Lower lobe of right lung (tissue), 2 donors: ENCODE results near the gene RSPH9. TPM values are rescaled to one million over a fixed set of nuclear protein-coding genes. Genes with fewer than 3 reads are reported as not detected.

Experiments used
- ATAC-seq, 2 donors: fragments of 200-7000 bp; cut with Tn5 transposase; one replicate each; pipeline ENCODE4 v1.9.1; 2020 to 2022; ENCODE audit warnings: mild to moderate bottlenecking in 2 of 2, moderate library complexity in 2 of 2
- DNase-seq: peaks from one replicate; pipeline ENCODE4 v3.0.0-alpha.2; 2020
- H3K27ac ChIP-seq: fragments of 200-600 bp; one replicate; pipeline ENCODE4 v1.8.0; 2022
- H3K27me3 ChIP-seq: fragments of 200-600 bp; one replicate; pipeline ENCODE4 v1.8.0; 2022; ENCODE audit warnings: low read depth
- H3K36me3 ChIP-seq: fragments of 200-600 bp; one replicate; pipeline ENCODE4 v1.8.0; 2022; ENCODE audit warnings: mild to moderate bottlenecking
- H3K4me1 ChIP-seq: fragments of 200-600 bp; one replicate; pipeline ENCODE4 v1.8.0; 2022
- H3K4me3 ChIP-seq: fragments of 200-600 bp; one replicate; pipeline ENCODE4 v1.8.0; 2022; ENCODE audit warnings: mild to moderate bottlenecking
- H3K9me3 ChIP-seq: fragments of 200-600 bp; one replicate; pipeline ENCODE4 v1.8.0; 2022
- intact Hi-C: fragments of 100-400 bp; cut with DNase I; formaldehyde crosslinking; loops from one replicate; pipeline ENCODE4 v1.11.0; 2022
- total RNA-seq: library from RNA; stranded (reverse); fragmentation: NEBNext Ultra II Directional; extraction: Animal tissue kit (Norgen Biotek cat#: 25700); gene quantifications from one replicate; pipeline ENCODE4 v1.2.1, GENCODE V29; 2021
- TF ChIP-seq, protein P1 (sequence below): fragments of 200-600 bp; IDR thresholded peaks from one replicate; pipeline ENCODE4 v1.8.0; 2022; ENCODE audit warnings: antibody characterized with exemption, mild to moderate bottlenecking
- donor health status: DM: no; HTN: yes; CAD: no; lungs with severe emphysema.

Gene RSPH9
- total RNA-seq, 1 donor from 2014 or later = 2.6 TPM

DNA sequence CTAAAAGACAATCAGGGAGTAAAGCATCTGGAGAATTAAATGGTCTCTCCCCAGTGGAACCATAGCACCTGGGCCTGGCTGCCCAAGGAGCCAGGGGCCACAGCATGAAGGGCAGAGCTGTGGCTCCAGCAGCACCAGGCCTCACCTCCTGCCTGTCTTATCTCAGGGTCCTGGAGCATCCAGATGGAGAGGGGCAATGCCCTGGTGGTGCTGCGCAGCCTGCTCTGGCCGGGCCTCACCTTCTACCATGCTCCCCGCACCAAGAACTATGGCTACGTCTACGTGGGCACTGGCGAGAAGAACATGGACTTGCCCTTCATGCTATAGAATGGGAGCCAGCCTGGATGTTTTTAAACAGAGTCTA is 25.8 kb downstream of the RSPH9 start:
- no peak overlapping the region for H3K27ac ChIP-seq
- ATAC-seq (no peak), DNase-seq (no peak)
- peaks cover 53% of the 10 kb centered on the region for H3K36me3 ChIP-seq
- peaks cover 53% of the 10 kb centered on the region for H3K4me1 ChIP-seq
- no peak overlapping the region for H3K4me3 ChIP-seq
- TF ChIP-seq, protein P1, sequence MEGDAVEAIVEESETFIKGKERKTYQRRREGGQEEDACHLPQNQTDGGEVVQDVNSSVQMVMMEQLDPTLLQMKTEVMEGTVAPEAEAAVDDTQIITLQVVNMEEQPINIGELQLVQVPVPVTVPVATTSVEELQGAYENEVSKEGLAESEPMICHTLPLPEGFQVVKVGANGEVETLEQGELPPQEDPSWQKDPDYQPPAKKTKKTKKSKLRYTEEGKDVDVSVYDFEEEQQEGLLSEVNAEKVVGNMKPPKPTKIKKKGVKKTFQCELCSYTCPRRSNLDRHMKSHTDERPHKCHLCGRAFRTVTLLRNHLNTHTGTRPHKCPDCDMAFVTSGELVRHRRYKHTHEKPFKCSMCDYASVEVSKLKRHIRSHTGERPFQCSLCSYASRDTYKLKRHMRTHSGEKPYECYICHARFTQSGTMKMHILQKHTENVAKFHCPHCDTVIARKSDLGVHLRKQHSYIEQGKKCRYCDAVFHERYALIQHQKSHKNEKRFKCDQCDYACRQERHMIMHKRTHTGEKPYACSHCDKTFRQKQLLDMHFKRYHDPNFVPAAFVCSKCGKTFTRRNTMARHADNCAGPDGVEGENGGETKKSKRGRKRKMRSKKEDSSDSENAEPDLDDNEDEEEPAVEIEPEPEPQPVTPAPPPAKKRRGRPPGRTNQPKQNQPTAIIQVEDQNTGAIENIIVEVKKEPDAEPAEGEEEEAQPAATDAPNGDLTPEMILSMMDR = no peak
- no peaks in the 10 kb centered on the region for H3K9me3 ChIP-seq
- no peaks in the 10 kb centered on the region for H3K27me3 ChIP-seq
- intact Hi-C loops = no loop called here

DNA sequence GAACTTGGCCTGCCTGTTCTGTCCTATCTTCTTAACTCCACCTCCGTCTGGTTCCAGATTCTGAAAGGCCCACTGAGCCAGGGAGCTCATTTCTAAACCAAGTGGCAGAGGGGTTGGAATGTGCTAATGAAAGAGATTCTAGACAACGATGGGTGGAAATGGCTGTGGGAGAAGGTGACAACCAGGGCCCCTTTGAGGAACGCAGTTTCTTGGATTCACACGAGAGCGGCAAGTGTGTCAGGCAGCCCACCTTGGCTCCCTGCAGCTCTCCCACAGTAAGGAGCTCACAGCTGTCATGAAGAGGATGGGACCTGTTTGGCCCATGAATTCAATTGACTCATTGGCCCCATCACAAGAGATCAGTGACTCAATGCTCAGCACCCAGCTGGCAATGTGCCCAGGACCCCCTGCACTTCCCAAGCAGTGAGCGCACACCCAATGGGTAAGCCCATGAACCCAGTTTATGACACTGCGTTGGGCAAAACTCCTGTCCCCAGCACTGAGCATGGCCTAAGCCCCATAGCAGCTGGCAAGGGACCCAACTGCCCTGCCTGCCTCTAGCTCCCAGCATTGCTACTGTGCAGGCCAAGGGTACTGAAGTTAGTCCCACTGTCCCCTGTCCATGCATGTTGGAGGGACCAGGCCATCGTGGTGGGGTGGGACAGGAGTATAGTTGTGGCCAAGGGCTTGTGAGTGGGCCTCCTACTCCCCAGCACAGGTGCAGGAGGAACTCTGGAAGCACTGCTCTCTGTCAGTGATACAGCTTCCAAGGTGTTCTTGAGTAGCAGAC is 26.4 kb downstream of the RSPH9 start:
- Histone ChIP-seq H3K27me3 (no peaks in the 10 kb centered on the region), H3K27ac (peak overlapping the region; percentile 43), H3K36me3 (peaks cover 60% of the 10 kb centered on the region), H3K4me3 (no peak overlapping the region), H3K4me1 (peaks cover 53% of the 10 kb centered on the region), H3K9me3 (no peaks in the 10 kb centered on the region)
- ATAC-seq = no peak
- DNase-seq = no peak
- intact Hi-C loops = no loop called here
- TF ChIP-seq, protein P1 = no peak

DNA sequence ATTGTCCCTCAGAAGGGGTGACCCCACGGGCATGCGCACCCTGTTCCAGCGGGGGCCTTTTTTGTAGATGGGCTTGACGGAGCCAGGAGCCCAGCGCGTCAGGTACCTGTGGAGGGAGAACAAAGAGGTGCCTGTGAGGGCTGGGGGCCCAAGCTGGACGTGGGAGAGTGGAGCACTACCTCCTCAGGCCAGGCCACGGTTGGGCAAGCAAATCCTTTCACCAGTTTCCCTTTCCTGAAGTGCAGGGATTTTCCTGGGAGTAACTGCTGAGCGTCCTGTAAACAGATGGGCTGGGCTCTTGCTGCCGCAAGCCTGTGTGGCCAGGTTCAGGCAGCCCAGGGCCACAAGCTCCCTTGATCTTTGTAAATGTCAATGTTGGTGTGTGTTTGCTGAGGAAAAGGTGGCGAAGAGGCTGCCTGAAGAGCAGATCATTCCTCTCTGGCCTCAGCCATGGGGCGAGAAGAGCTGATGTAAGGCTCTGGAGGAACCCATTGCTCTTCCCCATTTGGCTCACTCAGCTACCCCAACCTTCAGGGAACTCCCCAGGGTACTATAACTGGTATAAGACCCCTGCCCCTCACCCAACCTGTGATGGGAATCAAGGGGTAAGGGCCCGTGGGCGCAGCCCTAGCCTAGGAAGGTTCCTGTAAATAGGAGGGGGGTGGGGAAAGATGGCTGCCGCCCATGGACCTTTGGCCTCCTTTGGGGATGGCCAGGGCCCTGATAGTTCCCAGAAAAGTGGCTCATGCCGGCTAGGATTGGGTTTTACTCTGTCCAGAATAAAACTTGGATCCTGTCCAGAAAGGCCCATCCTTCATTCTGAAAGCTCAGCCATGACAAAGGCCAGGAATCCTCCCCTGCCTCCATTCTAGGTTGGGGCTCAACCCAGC is 27.2 kb downstream of the RSPH9 start:
- intact Hi-C loops = no loop called here
- DNase-seq (no peak), ATAC-seq (no peak)
- Histone ChIP-seq H3K4me1 (peaks cover 52% of the 10 kb centered on the region), H3K9me3 (no peaks in the 10 kb centered on the region), H3K27ac (peak overlapping the region; percentile 43), H3K4me3 (no peak overlapping the region), H3K36me3 (peaks cover 68% of the 10 kb centered on the region), H3K27me3 (no peaks in the 10 kb centered on the region)
- TF ChIP-seq, protein P1 = no peak

DNA sequence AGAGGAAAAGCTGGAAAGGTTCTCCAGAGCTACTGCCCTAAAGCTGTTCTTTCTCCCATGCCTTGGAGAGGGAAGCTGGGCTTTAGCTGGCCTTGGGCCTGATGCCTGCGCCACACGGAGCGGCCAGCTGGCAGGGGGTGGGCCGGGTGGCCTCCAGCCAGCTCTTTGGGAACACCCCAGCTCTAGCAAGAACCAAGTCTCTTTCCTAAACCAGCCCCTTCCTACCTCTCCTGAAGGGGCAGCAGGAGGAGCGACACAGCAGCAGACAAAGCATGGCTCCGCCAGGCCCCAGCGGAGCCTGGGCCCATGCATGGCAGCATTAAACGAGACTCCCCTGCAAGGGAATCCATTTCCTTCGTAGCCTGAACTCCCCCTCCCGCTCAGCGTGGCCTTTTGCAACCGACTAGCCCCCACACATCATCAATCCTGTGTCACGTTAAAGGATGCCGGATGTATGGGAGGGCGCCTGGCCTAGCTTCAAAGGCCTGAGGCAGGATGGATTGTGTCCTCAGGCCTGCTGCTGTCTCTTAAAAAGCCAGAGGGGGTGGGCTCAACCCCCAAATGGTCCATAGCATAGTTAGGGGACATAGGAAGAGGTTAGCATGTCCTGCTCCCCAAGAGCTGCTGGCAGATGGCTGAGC is 28.7 kb downstream of the RSPH9 start:
- TF ChIP-seq, protein P1 = no peak
- Histone ChIP-seq H3K4me3 (no peak overlapping the region), H3K27ac (peak overlapping the region; percentile 61), H3K9me3 (no peaks in the 10 kb centered on the region), H3K4me1 (peaks cover 36% of the 10 kb centered on the region), H3K27me3 (no peaks in the 10 kb centered on the region), H3K36me3 (peaks cover 83% of the 10 kb centered on the region)
- no peak for DNase-seq
- intact Hi-C loops = no loop called here
- ATAC-seq = peak in 1 of 2 donors; percentile 3

DNA sequence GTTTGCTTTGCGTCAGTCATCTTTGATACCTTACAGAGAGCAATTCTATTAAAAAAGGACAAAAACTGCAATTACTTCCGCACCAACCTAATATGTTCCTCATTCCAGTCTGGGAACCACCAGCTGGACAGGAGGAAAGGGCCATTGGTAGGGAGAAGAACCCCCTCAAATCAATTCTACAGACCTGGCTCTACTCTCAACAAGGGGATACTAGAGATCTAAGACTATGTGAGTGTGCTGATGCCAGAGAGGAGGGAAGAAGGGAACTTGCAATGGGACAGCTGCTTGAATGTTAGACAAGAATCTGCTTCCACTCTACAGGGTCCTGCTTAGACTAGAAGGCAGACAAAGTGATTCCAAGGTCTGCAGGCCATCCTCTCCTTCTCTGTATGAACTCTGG is 29.5 kb downstream of the RSPH9 start:
- intact Hi-C loops = no loop called here
- DNase-seq (no peak), ATAC-seq (no peak)
- peaks cover 29% of the 10 kb centered on the region for H3K4me1 ChIP-seq
- no peaks in the 10 kb centered on the region for H3K27me3 ChIP-seq
- H3K27ac ChIP-seq = peak overlapping the region; percentile 61
- TF ChIP-seq, protein P1 = no peak
- no peak overlapping the region for H3K4me3 ChIP-seq
- H3K36me3 ChIP-seq = peaks cover 90% of the 10 kb centered on the region
- H3K9me3 ChIP-seq = no peaks in the 10 kb centered on the region
